HEK293 (cell line): ENCODE measurements around the gene BMP4.

Experiments used
- CTCF ChIA-PET: fragments of 350-600 bp; formaldehyde crosslinking; extraction: SDS; loops from one replicate; lab custom pipeline; 2021; ENCODE audit warnings: antibody characterized with exemption; lab: Yijun Ruan, JAX
- POLR2A ChIA-PET: fragments of 300-600 bp; formaldehyde crosslinking; extraction: SDS; loops from one replicate; lab custom pipeline; 2020; ENCODE audit warnings: antibody characterized with exemption, inconsistent platforms; lab: Yijun Ruan, JAX
- H3K27ac ChIP-seq: fragments of 200-500 bp; sonication (Bioruptor generic); 2 replicates; pipeline ENCODE4 v1.5.1; 2014; ENCODE audit warnings: low read depth, low read length, control low read depth, inconsistent platforms; ENCODE audit errors: extremely low read depth
- H3K36me3 ChIP-seq, 2 experiments: fragments of 200-500 bp in 1 of 2; sonication (Bioruptor generic) in 1 of 2; 1 replicate in 1 of 2; 2 replicates in 1 of 2; pipeline ENCODE4 v1.5.1; 2014 to 2017; ENCODE audit warnings: inconsistent platforms in 2 of 2, low read length in 2 of 2; ENCODE audit not compliant: control insufficient read depth in 2 of 2, insufficient read depth in 1 of 2
- H3K4me1 ChIP-seq: fragments of 200-500 bp; sonication (Bioruptor generic); 2 replicates; pipeline ENCODE4 v1.5.1; 2014; ENCODE audit warnings: mild to moderate bottlenecking, low read length, inconsistent platforms; ENCODE audit not compliant: control insufficient read depth, insufficient read depth
- H3K4me3 ChIP-seq: 2 replicates; pipeline ENCODE4 v1.5.1; 2011; ENCODE audit warnings: low read depth, mild to moderate bottlenecking, control low read depth, low read length, moderate library complexity
- H3K9me3 ChIP-seq: fragments of 200-500 bp; sonication (Bioruptor generic); 2 replicates; pipeline ENCODE4 v1.5.1; 2014; ENCODE audit warnings: low read depth, low read length, inconsistent platforms; ENCODE audit not compliant: control insufficient read depth, insufficient read depth
- GLI2 ChIP-seq: fragments of 450-650 bp; formaldehyde crosslinking; IDR thresholded peaks from 2 replicates; pipeline ENCODE4; 2017; ENCODE audit warnings: missing biosample characterization, missing genetic modification characterization, low read depth, borderline replicate concordance
- HOXC10 ChIP-seq: sonication (generic); formaldehyde crosslinking; IDR thresholded peaks from 2 replicates; pipeline ENCODE4 v1.8.1; 2023; ENCODE audit warnings: mild to moderate bottlenecking, missing genetic modification reagents
- KLF7 ChIP-seq: fragments of 450-650 bp; formaldehyde crosslinking; IDR thresholded peaks from 2 replicates; pipeline ENCODE4 v1.5.1; 2016; ENCODE audit warnings: missing biosample characterization, missing genetic modification characterization, borderline replicate concordance
- REPIN1 ChIP-seq: fragments of 450-650 bp; formaldehyde crosslinking; IDR thresholded peaks from 2 replicates; pipeline ENCODE4 v1.5.1; 2017; ENCODE audit warnings: missing biosample characterization, missing genetic modification characterization, low read depth
- SCRT2 ChIP-seq: fragments of 450-650 bp; formaldehyde crosslinking; IDR thresholded peaks from 2 replicates; pipeline ENCODE4 v1.5.1; 2016; ENCODE audit warnings: missing biosample characterization, missing genetic modification characterization
- SP2 ChIP-seq: fragments of 450-650 bp; formaldehyde crosslinking; IDR thresholded peaks from 2 replicates; pipeline ENCODE4 v1.5.1; 2016; ENCODE audit warnings: missing biosample characterization, missing genetic modification characterization
- ZNF133 ChIP-seq: fragments of 450-650 bp; formaldehyde crosslinking; IDR thresholded peaks from 2 replicates; pipeline ENCODE4 v1.5.1; 2016; ENCODE audit warnings: missing biosample characterization, missing genetic modification characterization
- ZNF174 ChIP-seq: fragments of 450-650 bp; formaldehyde crosslinking; IDR thresholded peaks from 2 replicates; pipeline ENCODE4 v1.5.0; 2017; ENCODE audit warnings: missing biosample characterization, mild to moderate bottlenecking, missing genetic modification characterization
- ZNF23 ChIP-seq: fragments of 450-650 bp; formaldehyde crosslinking; IDR thresholded peaks from 2 replicates; pipeline ENCODE4 v1.5.1; 2016; ENCODE audit warnings: missing biosample characterization, missing genetic modification characterization, borderline replicate concordance
- ZNF292 ChIP-seq: fragments of 450-650 bp; formaldehyde crosslinking; IDR thresholded peaks from 2 replicates; pipeline ENCODE4 v1.5.1; 2016; ENCODE audit warnings: low read depth, missing biosample characterization, missing genetic modification characterization, borderline replicate concordance
- ZNF37A ChIP-seq: fragments of 450-650 bp; IDR thresholded peaks from 2 replicates; pipeline ENCODE4 v1.5.1; 2018; ENCODE audit warnings: missing biosample characterization, missing genetic modification characterization
- ZNF521 ChIP-seq: fragments of 450-650 bp; formaldehyde crosslinking; IDR thresholded peaks from 2 replicates; pipeline ENCODE4 v1.5.1; 2017; ENCODE audit warnings: missing biosample characterization, mild to moderate bottlenecking, missing genetic modification characterization
- ZNF610 ChIP-seq: fragments of 450-650 bp; formaldehyde crosslinking; IDR thresholded peaks from 2 replicates; pipeline ENCODE4 v1.5.1; 2016; ENCODE audit warnings: missing biosample characterization, missing genetic modification characterization, borderline replicate concordance
- ZNF677 ChIP-seq: fragments of 450-650 bp; IDR thresholded peaks from 2 replicates; pipeline ENCODE4 v1.5.0; 2018; ENCODE audit warnings: missing biosample characterization, mild to moderate bottlenecking, missing genetic modification characterization, moderate library complexity
- ZNF785 ChIP-seq: fragments of 450-650 bp; formaldehyde crosslinking; IDR thresholded peaks from 2 replicates; pipeline ENCODE4 v1.5.1; 2016; ENCODE audit warnings: missing biosample characterization, missing genetic modification characterization
- TF ChIP-seq, protein P1 (sequence below): fragments of 450-650 bp; formaldehyde crosslinking; IDR thresholded peaks from 2 replicates; pipeline ENCODE4 v1.5.1; 2017; ENCODE audit warnings: missing biosample characterization, missing genetic modification characterization
- TF ChIP-seq, protein P2 (sequence below): fragments of 450-650 bp; IDR thresholded peaks from 2 replicates; pipeline ENCODE4 v1.5.1; 2018; ENCODE audit warnings: missing biosample characterization, mild to moderate bottlenecking, missing genetic modification characterization
- TF ChIP-seq, protein P3 (sequence below): fragments of 450-650 bp; formaldehyde crosslinking; IDR thresholded peaks from 2 replicates; pipeline ENCODE4 v1.5.1; 2016; ENCODE audit warnings: missing biosample characterization, missing genetic modification characterization, low read depth
- TF ChIP-seq, protein P4 (sequence below): fragments of 450-650 bp; formaldehyde crosslinking; IDR thresholded peaks from 2 replicates; pipeline ENCODE4 v1.5.1; 2016; ENCODE audit warnings: missing biosample characterization, missing genetic modification characterization
- TF ChIP-seq, protein P5 (sequence below): fragments of 450-650 bp; formaldehyde crosslinking; IDR thresholded peaks from 2 replicates; pipeline ENCODE4 v1.5.1; 2016; ENCODE audit warnings: missing biosample characterization, missing genetic modification characterization
- TF ChIP-seq, protein P6 (sequence below): fragments of 450-650 bp; formaldehyde crosslinking; IDR thresholded peaks from 2 replicates; pipeline ENCODE4 v1.5.1; 2017; ENCODE audit warnings: missing biosample characterization, missing genetic modification characterization
- TF ChIP-seq, protein P7 (sequence below): fragments of 450-650 bp; formaldehyde crosslinking; IDR thresholded peaks from 2 replicates; pipeline ENCODE4 v1.5.1; 2016; ENCODE audit warnings: missing biosample characterization, missing genetic modification characterization

BMP4 gene

DNA sequence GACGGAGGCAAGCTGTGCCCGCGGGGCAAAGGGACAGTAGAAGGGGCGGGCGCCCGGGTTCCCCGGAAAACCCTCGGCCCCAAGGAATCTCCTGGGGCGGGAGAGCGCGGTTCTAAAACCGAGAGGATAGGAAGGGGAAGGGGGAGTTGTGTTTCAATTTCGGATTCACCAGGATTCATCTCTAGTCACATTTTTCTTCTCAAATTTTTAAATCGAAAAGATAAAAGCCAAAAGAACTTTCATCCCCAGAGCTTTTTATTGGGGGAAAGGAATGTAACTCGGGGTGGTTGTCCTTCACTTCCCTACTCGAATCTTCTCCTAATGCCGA lies 1.4 kb downstream of the BMP4 start:
- H3K27ac ChIP-seq = no peak overlapping the region
- H3K4me3 ChIP-seq = no peak overlapping the region
- H3K36me3 ChIP-seq = peaks cover 0 to 9% of the 10 kb centered on the region in 2 experiments; a peak in 1 of 3 replicates
- POLR2A ChIA-PET = no interaction called here
- TF ChIP-seq, protein P1, sequence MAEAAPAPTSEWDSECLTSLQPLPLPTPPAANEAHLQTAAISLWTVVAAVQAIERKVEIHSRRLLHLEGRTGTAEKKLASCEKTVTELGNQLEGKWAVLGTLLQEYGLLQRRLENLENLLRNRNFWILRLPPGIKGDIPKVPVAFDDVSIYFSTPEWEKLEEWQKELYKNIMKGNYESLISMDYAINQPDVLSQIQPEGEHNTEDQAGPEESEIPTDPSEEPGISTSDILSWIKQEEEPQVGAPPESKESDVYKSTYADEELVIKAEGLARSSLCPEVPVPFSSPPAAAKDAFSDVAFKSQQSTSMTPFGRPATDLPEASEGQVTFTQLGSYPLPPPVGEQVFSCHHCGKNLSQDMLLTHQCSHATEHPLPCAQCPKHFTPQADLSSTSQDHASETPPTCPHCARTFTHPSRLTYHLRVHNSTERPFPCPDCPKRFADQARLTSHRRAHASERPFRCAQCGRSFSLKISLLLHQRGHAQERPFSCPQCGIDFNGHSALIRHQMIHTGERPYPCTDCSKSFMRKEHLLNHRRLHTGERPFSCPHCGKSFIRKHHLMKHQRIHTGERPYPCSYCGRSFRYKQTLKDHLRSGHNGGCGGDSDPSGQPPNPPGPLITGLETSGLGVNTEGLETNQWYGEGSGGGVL = no peak
- TF ChIP-seq ZNF174 (tag by site-specific recombination) (no peak), ZNF610 (tag by site-specific recombination) (no peak), ZNF677 (no peak), ZNF37A (tag by site-specific recombination) (no peak), REPIN1 (no peak), ZNF292 (tag by site-specific recombination) (no peak), ZNF521 (tag by site-specific recombination) (no peak), HOXC10 (no peak), ZNF785 (no peak), ZNF23 (tag by site-specific recombination) (no peak), KLF7 (tag by site-specific recombination) (no peak)
- TF ChIP-seq, protein P2, sequence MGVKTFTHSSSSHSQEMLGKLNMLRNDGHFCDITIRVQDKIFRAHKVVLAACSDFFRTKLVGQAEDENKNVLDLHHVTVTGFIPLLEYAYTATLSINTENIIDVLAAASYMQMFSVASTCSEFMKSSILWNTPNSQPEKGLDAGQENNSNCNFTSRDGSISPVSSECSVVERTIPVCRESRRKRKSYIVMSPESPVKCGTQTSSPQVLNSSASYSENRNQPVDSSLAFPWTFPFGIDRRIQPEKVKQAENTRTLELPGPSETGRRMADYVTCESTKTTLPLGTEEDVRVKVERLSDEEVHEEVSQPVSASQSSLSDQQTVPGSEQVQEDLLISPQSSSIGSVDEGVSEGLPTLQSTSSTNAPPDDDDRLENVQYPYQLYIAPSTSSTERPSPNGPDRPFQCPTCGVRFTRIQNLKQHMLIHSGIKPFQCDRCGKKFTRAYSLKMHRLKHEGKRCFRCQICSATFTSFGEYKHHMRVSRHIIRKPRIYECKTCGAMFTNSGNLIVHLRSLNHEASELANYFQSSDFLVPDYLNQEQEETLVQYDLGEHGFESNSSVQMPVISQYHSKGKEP (tag by site-specific recombination) = no peak
- TF ChIP-seq, protein P3, sequence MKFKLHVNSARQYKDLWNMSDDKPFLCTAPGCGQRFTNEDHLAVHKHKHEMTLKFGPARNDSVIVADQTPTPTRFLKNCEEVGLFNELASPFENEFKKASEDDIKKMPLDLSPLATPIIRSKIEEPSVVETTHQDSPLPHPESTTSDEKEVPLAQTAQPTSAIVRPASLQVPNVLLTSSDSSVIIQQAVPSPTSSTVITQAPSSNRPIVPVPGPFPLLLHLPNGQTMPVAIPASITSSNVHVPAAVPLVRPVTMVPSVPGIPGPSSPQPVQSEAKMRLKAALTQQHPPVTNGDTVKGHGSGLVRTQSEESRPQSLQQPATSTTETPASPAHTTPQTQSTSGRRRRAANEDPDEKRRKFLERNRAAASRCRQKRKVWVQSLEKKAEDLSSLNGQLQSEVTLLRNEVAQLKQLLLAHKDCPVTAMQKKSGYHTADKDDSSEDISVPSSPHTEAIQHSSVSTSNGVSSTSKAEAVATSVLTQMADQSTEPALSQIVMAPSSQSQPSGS (tag by site-specific recombination) = no peak
- TF ChIP-seq, protein P4, sequence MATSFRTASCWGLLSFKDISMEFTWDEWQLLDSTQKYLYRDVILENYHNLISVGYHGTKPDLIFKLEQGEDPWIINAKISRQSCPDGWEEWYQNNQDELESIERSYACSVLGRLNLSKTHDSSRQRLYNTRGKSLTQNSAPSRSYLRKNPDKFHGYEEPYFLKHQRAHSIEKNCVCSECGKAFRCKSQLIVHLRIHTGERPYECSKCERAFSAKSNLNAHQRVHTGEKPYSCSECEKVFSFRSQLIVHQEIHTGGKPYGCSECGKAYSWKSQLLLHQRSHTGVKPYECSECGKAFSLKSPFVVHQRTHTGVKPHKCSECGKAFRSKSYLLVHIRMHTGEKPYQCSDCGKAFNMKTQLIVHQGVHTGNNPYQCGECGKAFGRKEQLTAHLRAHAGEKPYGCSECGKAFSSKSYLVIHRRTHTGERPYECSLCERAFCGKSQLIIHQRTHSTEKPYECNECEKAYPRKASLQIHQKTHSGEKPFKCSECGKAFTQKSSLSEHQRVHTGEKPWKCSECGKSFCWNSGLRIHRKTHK (tag by site-specific recombination) = no peak
- peaks cover 12% of the 10 kb centered on the region; the same call in 1 of the 2 replicates for H3K4me1 ChIP-seq
- no peaks in the 10 kb centered on the region for H3K9me3 ChIP-seq
- CTCF ChIA-PET = no interaction called here

DNA sequence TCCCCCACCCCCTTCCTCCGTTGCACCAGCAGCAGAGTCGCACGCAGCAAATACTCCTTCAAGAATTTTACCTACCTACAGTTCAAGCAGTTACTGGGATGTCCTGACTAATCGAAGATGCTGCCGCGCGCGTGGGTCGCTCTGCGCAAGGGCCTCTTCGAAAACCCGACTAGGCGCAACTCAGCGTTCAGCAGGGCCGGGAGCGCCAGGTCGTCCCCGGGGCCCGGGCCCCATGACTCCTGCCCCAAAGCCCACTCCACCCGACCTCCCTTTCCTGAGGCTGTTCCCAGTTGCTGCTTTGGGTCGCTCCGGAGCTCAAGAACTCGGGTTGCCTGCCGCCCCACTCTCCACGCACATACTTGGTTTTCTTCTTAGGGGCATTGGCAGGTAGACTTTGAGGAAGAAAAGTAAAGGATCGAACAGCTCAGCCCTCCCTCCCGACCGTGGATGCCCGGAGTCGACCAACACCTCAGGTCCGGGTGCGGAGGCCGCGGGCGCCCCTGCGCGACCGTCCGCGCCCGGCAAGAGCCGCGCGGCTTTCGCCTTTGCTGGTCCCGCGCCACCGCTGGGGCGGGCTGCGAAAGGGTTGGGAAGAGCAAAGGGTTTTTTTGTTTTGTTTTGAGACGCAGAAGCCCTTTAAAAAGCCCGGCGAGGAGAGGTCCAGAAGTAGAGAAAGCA lies 1.9 kb downstream of the BMP4 start:
- ChIA-PET CTCF (no interaction called here), POLR2A (interaction anchor here (1.3 kb wide), 1 partner anchor 223 kb away, joined by 3 read pairs; no protein-coding TSS in a partner anchor)
- Histone ChIP-seq H3K4me1 (peaks cover 12% of the 10 kb centered on the region; the same call in 1 of the 2 replicates), H3K27ac (peak overlapping the region; percentile 50; the same call in 1 of the 2 replicates), H3K36me3 (peaks cover 0 to 14% of the 10 kb centered on the region in 2 experiments; a peak in 1 of 3 replicates), H3K9me3 (no peaks in the 10 kb centered on the region), H3K4me3 (peak overlapping the region; percentile 49)
- TF ChIP-seq SP2 = no peak
- no peak for TF ChIP-seq GLI2 (tag by site-specific recombination)
- TF ChIP-seq, protein P5, sequence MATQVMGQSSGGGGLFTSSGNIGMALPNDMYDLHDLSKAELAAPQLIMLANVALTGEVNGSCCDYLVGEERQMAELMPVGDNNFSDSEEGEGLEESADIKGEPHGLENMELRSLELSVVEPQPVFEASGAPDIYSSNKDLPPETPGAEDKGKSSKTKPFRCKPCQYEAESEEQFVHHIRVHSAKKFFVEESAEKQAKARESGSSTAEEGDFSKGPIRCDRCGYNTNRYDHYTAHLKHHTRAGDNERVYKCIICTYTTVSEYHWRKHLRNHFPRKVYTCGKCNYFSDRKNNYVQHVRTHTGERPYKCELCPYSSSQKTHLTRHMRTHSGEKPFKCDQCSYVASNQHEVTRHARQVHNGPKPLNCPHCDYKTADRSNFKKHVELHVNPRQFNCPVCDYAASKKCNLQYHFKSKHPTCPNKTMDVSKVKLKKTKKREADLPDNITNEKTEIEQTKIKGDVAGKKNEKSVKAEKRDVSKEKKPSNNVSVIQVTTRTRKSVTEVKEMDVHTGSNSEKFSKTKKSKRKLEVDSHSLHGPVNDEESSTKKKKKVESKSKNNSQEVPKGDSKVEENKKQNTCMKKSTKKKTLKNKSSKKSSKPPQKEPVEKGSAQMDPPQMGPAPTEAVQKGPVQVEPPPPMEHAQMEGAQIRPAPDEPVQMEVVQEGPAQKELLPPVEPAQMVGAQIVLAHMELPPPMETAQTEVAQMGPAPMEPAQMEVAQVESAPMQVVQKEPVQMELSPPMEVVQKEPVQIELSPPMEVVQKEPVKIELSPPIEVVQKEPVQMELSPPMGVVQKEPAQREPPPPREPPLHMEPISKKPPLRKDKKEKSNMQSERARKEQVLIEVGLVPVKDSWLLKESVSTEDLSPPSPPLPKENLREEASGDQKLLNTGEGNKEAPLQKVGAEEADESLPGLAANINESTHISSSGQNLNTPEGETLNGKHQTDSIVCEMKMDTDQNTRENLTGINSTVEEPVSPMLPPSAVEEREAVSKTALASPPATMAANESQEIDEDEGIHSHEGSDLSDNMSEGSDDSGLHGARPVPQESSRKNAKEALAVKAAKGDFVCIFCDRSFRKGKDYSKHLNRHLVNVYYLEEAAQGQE (tag by site-specific recombination) = no peak
- no peak for TF ChIP-seq ZNF133
- TF ChIP-seq SCRT2 (tag by site-specific recombination) = no peak
- TF ChIP-seq, protein P6, sequence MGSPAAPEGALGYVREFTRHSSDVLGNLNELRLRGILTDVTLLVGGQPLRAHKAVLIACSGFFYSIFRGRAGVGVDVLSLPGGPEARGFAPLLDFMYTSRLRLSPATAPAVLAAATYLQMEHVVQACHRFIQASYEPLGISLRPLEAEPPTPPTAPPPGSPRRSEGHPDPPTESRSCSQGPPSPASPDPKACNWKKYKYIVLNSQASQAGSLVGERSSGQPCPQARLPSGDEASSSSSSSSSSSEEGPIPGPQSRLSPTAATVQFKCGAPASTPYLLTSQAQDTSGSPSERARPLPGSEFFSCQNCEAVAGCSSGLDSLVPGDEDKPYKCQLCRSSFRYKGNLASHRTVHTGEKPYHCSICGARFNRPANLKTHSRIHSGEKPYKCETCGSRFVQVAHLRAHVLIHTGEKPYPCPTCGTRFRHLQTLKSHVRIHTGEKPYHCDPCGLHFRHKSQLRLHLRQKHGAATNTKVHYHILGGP = no peak
- TF ChIP-seq, protein P7, sequence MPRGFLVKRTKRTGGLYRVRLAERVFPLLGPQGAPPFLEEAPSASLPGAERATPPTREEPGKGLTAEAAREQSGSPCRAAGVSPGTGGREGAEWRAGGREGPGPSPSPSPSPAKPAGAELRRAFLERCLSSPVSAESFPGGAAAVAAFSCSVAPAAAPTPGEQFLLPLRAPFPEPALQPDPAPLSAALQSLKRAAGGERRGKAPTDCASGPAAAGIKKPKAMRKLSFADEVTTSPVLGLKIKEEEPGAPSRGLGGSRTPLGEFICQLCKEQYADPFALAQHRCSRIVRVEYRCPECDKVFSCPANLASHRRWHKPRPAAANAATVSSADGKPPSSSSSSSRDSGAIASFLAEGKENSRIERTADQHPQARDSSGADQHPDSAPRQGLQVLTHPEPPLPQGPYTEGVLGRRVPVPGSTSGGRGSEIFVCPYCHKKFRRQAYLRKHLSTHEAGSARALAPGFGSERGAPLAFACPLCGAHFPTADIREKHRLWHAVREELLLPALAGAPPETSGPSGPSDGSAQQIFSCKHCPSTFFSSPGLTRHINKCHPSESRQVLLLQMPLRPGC (tag by site-specific recombination) = no peak
